Heart left ventricle (tissue), 13 donors: Measurements from ENCODE around the gene SLIT1.

Experiments used
- CTCF ChIP-seq, 12 donors: fragments of 200-600 bp; sonication (generic) in 4 of 12; IDR thresholded peaks; one replicate each; pipeline versions ENCODE4 v1.5.0 to v1.8.0; 2018 to 2022; ENCODE audit warnings: antibody characterized with exemption in 12 of 12, mild to moderate bottlenecking in 5 of 12
- POLR2A ChIP-seq, 2 donors: fragments of 450-650 bp; IDR thresholded peaks; one replicate each; pipeline ENCODE4 v1.6.1; 2017; ENCODE audit warnings: antibody characterized with exemption in 2 of 2, mild to moderate bottlenecking in 2 of 2, moderate library complexity in 2 of 2
- donor health status: ischemic (EF 13 %, LVEDD 7.1; RV severe dilation, severe dysfunction).
- donor health status: DM: no; HTN: yes; CAD: no.
- donor health status: DM: no; HTN: no; CAD: no.
- donor health status: ischemic (EF 25% LVEDD 6.9; RV normal size, moderate dysfunction).
- donor health status: ischemic (EF 25% LVEDD 5.7; RV mildly dilated, moderate dysfunction).
- donor health status: ischemic (EF 35%, LVEDD 5.7; RV mildly dilated, moderate dysfunction).
- donor health status: nonischemic (EF 11% LVEDD 7.7; RV severe dilation, severe dysfunction).
- donor health status: DM: yes; HTN: yes; CAD: no.
- donor health status: PGD.
- donor health status: ischemic (EF 29% LVEDD 5.4; RV normal size, mild dysfunction).
- donor health status: nonischemic (EF 23%, LVEDD 6.1; RV moderate dilation, normal function).

- no peak for TF ChIP-seq CTCF (IDR thresholded peaks at IDR 0.05)
- no peak for TF ChIP-seq POLR2A (IDR thresholded peaks at IDR 0.05)
These were observed 83.3 kb downstream of the SLIT1 start for GRCh38 chr10:97102441-97102840.
